ENCODE results near the gene TIMM10B. TPM values are rescaled to one million over a fixed set of nuclear protein-coding genes. Genes with fewer than 3 reads are reported as not detected.

The TIMM10B gene
- total RNA-seq, 1 donor from 2014 or later: 32.5 TPM

DNA sequence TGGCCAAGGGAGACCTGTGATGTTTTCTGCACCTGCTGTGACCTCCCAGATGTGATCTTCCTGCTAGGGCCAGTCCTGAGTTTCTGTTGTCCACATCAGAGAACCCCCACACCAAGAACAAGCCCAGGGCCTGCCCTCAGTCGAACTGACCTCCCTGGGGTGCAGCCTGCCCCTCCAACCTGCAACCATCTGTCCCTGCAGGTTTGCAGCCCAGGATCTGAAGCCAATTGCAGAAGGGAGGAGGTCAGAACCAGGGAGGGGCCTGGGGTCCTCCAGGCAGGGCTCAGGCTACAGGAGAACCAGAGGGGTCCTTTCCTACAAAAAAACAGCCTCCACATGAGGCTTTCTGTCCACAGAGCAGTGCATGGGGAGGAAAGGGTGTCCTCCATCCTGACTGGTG lies 8.4 kb upstream of the TIMM10B start:
- no peak for DNase-seq

DNA sequence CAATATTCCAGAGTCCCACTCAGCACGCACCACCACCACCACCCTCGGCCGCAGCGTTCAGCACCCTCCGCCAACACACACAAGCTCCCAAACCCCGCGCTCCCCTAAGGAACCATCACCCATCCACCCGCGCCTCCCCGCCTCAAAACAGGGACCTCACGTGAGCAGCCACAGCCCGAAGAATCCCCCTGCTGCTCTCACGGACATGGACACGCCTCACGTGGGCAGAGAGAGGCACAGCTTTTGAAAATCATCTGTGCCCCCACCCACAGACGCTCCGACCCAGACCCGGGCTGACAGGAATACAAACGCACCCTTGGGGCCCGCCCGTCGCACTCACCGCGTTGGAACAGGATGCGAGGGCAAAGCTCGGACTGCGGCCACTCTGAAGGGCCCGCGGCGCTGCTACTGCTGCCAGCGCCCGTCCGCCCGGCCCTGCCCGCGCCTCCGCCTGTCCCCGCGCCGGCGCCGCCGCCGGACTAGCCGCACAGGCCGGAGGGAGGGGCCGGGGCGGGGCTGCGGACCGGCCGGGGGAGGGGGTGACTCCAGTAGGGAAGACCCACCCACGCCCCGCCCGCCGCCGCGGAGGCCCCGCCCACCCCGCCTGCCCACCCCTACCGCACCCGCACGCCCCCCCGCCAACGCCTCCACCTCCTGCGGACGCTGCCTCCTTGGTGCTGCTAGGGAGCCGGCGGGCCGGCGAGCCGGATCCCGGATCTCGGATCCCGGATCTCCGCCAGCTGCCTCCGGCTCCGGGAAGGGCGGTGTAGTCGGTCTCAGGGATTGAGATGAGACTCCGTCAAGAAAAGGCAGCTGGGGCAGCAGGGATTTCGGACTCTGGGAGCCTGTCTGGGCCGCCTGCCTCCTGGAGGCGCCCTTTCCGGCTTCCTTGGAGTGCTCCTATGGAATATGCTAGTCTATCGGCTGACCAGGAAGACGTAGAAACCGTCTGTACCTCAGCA lies 7.6 kb upstream of the TIMM10B start, which contains the start of gene TRIM3:
TSS of gene TRIM3 (minus strand) at position 491 of the 962 bp plus-strand sequence. CDS start 8,246 bp downstream, outside the sequence.
- DNase-seq: peak; percentile 91

DNA sequence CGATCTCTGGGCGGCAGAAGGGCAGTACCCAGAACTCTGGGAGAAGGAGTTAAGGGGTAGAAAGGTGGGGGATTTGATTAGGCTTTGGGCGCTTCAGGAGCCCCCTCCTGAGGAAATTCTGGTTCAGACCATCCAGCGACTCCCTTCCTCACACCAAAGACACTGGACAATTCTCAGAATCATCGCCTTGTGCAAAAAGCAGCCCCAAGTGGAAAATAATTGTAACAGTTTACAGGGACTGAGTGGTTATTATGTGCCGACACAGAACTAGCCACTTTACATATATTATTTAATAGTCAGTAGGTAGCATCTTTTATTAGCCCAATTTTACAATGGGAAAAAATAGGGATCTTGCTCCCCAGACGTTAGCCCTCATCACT lies 6.9 kb upstream of the TIMM10B start:
- DNase-seq: no peak

DNA sequence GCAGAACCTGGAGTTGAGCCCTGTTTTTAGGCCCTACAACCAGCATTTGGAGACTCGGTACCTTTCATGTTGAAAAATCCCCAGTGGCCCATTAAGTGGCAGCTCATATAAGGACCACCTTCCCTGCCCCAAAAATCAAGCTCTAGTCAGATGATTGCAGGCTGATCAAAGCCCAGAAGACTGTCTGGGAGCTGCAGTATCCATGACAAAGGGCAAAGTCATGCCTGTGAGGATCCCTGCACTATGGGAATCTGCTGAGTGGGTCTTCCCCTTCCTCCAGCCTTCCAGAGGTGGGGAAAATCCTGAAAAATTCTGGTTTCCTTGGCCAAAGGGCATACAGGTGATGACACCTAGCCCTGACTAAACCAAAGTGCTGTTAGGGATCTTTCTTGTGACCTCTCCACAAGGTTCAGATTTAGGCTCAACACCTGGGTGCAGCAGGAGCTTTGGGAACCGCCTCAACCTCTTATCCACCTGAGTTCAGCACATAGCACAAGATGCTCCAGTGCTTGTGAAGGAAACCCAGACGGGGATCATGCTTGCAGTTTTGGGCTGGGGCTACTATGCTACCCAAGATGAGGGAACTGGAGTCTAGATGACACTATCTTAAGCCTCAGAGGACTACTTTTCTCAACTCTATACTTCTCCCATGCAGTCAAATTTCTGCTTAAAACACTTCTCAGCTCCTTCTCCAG lies 6.3 kb upstream of the TIMM10B start:
- DNase-seq: no peak

DNA sequence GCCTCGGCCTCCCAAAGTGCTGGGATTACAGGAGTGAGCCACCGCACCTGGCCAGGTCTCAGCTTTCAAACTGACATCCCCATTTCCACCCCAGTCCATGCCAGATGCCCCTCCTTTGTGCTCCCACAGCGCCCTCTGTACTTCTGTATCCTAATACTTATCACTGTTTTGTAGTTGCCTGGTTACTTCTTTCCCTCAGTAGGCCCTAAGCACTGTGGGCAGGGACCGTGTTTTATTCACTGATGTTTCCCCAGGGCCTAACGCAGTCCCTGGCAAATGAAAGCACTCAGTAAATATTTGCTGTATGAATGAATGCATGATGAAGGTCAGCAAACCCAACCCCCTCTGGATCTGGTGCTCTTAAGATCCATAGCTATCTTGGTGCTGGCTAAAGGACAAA lies 5.4 kb upstream of the TIMM10B start:
- no peak for DNase-seq

DNA sequence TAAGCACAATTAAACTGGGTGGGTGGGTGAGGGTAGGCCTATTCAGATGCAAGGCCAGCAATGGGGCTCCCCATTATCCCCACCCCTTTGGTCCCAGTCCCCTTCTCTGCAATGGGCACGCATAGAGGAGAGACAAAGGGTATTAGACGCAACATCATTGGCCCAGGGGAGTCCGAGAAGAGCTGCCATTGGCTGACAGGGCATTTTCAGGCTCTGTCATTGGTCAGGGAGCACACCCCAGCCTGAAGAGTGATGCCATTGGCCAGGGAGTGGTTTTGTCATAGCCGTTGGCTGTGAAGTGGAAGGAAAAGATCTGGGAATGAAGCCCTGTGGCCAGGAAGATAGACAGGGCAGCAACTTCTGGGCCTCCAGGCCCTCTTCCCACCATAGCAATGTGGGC lies 4.7 kb upstream of the TIMM10B start:
- DNase-seq: no peak

DNA sequence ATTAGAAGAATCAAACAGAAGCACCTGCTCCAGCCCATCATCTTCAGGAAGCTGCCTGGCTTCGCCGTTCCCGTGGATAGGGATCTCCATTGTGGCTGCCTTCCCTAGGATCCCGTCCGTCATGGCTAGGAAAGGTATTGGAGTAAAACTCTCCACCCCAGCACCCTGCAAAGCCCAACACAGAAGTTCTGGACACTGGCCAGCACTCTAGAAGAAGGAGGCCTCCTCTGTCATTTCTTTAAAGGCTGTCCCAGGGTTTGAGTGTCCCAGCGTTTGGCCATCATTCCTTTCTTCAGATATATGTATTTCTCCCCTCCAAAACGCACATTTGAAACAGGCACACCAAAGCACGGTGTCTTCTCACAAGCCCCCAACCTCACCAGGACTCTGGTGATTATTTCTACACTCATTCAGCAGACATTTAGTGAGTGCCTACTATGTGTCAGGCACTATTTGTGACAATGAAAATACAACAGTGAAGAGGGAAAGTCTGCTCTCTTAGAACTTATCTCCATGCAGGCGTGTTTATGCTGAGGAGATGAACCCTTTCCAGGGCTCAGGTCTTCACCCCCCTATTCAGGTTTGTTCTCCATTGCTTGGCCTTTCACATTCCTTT lies 894 bp upstream of the TIMM10B start:
- no peak for DNase-seq

DNA sequence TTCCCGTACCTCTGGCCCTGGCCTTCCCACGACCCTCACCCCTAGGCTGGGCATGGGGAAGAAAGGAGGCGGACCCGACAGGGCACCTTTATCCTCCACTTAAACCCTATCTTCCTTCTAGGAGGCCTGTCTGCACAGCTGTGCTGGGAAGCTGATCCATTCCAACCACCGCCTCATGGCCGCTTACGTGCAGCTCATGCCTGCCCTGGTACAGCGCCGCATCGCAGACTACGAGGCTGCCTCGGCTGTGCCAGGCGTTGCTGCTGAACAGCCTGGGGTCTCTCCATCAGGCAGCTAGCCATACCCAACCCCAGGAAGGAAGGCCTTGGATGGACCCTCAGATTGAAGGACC lies 599 bp downstream of the TIMM10B start:
- peak; percentile 35 for DNase-seq

DNA sequence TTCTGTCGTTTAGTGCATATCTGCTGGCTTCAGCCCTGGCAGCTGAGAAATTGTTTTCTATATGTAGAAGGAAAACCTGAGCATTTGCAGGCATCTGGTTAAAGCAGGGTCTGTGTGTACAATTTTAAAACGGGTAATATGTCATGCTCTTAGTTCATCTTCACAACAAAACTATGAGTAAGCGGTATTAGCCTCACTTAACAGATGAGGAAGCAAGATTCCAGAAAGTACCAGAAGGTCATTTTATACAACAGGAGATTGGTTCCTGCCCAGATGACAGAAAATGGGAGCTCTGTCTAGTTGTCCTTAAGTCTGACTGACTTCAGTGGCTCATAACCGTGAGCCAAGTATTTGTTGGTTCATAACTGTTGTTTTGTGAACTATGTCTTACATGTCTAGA lies 1.1 kb downstream of the TIMM10B start:
- no peak for DNase-seq

DNA sequence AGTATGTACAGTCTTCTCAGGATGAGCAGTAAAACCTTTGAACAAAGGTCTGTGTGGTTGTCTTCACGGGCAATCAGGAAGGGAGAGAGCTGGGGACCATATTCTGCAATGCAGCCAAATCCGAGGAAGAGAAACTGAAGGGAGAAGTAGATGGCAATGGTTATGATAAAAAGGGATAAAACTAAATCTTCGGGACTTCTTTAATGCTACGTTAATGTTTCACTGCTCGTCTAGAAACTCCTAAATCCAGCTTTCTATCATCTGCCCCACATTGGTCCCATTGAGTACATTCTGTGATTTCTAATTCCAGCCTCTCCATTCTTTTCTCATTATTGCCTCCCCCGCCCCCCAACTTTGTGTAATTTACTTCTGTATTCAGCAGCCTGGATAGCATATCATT lies 1.7 kb downstream of the TIMM10B start:
- no peak for DNase-seq

DNA sequence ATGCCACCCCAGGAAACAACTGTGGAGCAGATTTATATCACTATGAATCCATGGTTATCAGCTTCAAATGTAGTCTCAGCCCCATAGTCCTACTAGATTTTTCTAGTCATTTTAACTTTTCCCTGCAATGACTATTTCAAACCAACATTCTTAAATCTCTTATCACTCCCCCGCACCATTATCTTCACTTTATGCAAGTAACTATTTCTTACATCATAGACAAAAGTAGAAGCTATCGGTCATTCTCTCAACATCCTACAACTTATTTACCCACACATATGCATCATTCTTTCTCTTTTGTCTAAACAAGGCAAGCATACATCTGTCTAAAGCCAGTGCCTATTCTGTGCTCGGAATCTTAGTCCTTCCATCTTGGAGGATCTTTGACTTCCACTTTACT lies 4.4 kb downstream of the TIMM10B start:
- DNase-seq: no peak

DNA sequence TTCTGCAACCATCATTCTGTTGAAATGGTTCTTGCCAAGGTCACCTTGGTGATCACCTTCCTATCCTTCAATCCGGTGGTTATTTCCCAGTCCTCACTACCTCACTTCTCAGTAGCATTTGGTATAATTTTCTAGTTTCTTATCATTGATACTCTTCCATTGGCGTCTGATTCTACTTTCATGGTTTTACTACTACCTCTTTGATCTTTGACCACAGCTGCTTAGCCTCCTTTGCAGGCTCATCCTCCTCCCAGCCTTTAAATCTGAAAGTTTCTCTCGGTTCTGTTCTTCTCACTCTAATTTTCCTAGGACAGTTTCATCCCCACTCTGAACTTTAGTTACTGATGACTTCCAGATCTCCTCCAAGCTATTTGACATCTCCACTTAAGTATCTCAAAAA lies 5.0 kb downstream of the TIMM10B start:
- DNase-seq: no peak

DNA sequence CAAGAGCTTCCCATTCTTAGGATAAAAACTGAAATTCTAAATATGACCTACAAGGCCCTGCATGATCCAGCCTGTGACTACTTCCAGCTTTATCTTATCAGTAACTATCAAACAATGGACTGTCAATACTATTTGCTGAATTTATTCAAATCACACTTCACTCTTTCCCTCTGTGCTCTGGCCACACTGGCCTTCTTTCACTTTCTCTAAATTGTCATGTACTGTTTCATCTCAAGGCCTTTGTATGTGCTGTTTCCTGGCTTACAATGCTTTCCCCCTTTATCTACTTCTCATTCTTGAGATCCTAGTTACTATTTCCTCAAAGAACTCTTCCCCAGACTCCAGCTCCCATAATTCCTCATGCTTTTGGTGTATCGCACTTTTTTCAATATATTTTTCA lies 5.6 kb downstream of the TIMM10B start:
- DNase-seq: no peak

DNA sequence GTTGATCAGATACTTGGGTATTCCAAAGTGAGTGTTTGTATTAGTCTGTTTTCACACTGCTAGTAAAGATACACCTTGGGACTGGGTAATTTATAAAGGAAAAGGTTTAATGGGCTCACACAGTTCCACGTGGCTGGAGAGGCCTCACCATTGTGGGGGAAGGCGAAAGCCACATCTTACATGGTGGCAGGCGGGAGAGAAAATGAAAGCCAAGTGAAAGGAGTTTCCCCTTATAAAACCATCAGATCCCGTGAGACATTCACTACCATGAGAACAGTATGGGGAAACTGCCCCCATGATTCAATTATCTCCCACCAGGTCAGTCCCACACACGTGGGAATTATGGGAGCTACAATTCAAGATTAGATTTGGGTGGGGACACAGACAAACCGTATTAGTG lies 7.0 kb downstream of the TIMM10B start:
- no peak for DNase-seq

DNA sequence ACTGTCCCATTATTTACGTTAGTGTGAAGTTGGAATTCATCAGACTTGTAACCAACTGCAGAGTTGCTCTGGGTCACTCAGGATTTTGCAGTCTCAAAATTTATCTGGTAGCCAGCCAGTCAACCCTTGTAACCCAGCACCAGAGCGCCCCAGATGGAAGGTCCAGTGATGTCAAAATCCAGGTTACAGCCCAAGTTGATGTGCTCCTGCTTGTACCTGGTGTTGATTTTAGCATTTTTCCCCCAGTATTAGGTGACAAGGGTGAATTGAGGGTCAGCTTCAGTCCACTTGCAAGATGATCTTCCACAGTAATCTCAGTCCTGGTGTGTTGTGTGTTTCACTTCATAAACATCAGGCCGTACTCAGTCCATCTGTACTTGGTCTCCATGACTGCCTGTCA lies 7.5 kb downstream of the TIMM10B start:
- no peak for DNase-seq

DNA sequence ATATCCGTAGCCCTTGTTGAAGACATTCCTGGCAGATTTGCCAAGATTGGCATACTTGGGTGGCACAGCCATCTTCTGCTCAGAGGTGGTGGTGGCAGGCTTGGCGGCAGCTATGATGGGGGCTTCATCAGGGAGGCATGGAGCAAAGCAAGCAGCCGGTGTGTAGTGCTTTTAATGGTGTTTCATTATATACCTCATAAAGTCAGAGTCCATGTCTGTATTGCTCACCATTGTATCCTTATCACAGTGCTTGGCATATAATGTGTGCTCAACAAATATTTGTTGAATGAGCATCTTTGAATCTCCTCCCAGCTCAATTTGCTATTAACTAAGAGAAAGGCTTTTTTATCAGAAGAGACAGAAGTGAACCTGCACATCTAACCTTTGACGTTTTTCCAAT lies 8.0 kb downstream of the TIMM10B start:
- no peak for DNase-seq

DNA sequence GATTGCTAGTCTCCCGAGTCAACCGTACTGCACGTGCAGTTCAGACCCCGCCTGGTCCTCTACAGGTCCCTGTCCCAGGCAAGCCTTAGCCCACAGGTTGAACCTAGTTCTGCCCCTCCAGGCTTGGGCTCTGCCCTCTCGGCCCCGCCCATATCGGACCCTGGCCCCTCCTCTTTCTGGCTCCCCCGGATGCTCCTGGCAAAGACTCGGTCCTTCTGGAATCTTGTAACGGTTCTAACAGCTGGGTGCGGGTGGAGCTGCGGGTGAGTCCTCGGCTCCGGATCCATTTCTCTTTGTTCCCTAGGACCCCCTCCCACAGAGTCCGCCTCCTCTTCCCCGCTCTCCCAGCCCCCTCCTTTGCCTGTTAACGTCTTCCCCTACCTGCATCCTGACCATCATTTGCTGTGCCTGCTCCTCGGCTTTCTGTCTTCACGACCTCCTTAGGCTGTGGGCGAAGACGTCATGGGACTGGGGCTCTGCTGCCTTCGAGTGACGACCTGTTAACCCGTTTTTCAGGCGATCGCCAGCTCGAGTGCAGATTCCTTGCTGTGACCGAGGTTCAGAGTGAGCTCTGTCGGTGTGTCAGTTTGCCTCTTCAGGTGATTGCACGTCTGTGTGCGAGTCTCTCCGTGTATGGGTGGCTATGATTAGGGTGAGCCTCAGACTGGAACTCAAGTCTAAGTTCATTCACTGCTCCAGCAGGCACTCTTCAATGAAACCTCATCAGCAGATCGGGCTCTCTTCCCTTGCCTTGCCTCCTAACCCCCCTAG lies 16.0 kb downstream of the TIMM10B start, which contains the start of gene DNHD1:
TSS of gene DNHD1 (plus strand) at position 212 of the 771 bp plus-strand sequence. CDS start 936 bp downstream, outside the sequence.
- DNase-seq: no peak

DNA sequence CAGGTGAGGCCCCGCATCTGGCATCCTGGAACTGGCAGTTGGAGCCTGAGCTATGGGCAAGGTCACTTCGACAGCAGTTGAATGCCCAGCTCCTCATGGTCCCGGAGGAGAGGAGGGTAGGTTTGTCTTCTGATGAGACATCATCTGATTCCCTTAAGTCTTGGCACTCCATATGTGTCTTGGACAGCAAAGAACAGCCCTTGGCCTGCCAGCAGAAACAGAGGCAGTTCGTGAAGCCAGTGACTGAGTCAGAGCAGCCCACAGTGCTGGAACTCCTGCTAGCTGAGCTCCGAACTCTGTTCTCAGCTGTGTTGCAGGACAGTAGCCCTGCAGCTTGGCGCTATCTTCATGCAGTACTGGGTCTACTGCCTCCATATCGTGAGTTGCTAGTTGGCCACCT lies 16.8 kb downstream of the TIMM10B start:
- no peak for DNase-seq

DNA sequence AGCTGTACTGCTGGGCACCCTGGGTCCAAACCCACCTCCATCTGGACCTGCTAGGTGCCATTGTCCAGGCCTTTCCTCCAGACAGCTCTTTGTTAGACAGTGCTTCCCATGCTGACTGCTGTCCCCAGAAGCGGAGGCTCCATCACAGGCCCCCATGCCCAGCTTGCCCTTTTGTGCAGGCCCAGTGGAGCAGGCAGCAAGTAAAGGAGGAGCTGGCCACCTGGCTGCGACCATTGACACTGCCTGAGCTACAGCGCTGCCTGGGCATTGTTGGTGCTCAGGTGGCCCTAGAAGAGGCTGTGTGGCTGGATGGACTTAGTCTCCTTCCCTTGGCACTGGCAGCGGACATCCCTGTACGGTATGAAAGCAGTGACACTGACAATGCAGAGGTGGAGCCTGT lies 17.2 kb downstream of the TIMM10B start:
- DNase-seq: no peak

DNA sequence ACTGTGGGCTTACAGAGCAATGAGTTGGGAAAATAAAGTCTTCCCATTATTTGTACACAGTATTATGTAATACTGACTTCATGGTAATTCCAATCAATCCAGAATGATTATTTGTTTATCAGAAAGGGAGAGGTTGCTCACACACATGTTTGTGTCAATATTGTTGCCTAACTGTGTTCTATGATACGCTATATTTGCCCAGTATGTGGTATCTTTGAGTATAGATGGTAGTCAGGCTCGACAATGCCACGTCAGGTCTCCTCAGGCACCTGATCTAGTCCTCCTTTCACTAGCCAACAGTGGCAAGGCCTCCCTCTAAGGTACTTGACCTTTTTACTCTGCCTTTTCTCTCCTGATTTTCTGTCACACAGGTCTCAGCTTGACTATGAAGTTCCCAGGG lies 21.1 kb downstream of the TIMM10B start:
- DNase-seq: no peak

DNA sequence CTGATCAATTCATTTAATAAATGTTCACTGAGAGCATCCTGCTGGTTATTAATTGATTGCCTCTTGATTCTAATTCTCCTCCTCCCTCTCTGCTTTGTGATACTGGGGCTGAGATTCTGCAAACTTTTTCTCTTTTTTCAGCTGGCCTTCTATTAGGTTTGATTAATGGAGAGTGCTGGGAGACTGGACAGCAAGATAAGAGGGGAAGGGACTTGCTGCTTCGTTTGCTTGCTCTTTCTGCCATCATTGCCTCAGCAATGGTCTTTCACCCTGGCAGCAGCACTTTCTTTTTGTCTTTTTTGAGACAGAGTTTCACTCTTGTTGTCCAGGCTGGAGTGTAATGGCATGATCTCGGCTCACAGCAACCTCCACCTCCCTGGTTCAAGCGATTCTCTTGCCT lies 22.9 kb downstream of the TIMM10B start:
- DNase-seq: no peak

DNA sequence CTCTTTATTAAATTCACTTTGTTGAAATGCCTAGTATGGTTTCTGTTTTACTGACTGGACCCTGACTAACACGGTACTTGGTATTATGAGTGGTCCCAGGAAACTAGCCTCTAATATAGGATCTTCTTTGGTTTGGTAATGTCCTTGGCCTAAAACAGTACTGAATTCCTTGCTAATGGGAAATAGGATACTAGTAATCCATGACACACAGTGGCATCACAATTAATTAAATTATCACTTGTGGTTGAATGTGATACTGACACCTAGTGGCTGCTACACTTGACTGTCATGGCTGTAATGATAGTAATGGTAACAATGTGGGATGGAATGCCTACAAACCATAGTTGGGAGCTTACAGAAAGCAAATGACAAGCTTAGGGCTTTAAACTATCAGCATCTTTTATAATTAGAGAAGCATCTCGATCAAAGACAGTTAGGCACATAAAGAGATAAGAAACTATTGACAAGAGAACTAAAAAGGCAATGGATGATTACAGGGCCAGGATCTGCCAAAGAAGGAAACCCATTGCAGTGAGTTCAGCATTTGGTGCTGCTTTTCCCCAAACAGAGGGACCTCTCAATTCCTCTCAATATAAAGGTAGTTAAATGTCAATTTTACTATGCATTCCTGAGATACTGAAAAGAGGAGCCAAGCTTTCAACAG lies 24.4 kb downstream of the TIMM10B start:
- DNase-seq: peak; percentile 82
